GM12874 (cell line): ENCODE measurements around the gene RAB11FIP4.

Experiments
- CTCF ChIP-seq: IDR thresholded peaks from 2 replicates; pipeline ENCODE4 v1.5.1; 2011; ENCODE audit warnings: low read depth, mild to moderate bottlenecking, control low read depth, low read length, moderate library complexity; ENCODE audit not compliant: insufficient read depth

RAB11FIP4 gene

GRCh38 chr17:31443386-31443785 is 51.9 kb downstream of the RAB11FIP4 start:
- TF ChIP-seq CTCF, result no peak

GRCh38 chr17:31444026-31444425 is 52.6 kb downstream of the RAB11FIP4 start:
- TF ChIP-seq CTCF, result no peak

GRCh38 chr17:31446195-31446967 is 54.9 kb downstream of the RAB11FIP4 start:
- no peak for TF ChIP-seq CTCF

- no peak for TF ChIP-seq CTCF
Measured at GRCh38 chr17:31448467-31449077, 57.1 kb downstream of the RAB11FIP4 start.

- no peak for TF ChIP-seq CTCF
Measured at GRCh38 chr17:31449111-31449510, 57.6 kb downstream of the RAB11FIP4 start.

GRCh38 chr17:31449746-31450145 is 58.3 kb downstream of the RAB11FIP4 start:
- no peak for TF ChIP-seq CTCF

- TF ChIP-seq CTCF, result no peak
Measured at GRCh38 chr17:31452101-31452500, 60.6 kb downstream of the RAB11FIP4 start.
